Kidney (tissue), 14 donors: ENCODE results near the gene TMEM130. TPM values are rescaled to one million over a fixed set of nuclear protein-coding genes. Genes with fewer than 3 reads are reported as not detected.
"Not testable (repeated sequence)": the region's sequence is repeated elsewhere in the genome, so short reads cannot be mapped to it uniquely, and the experiment has no call there.

Source experiments
- DNase-seq, 5 donors: peaks; one replicate each; pipeline ENCODE4 v3.0.0-alpha.2; 2013 to 2020
- FAIRE-seq: peaks from 2 replicates; lab custom pipeline; 2012; peaks lifted over from hg19 to GRCh38; lab: Jason Lieb, UNC
- H3K27ac ChIP-seq, 2 donors: one replicate each; pipeline ENCODE4 v1.7.0; 2013; ENCODE audit warnings: low read depth in 2 of 2, low read length in 2 of 2, inconsistent platforms in 1 of 2
- H3K27me3 ChIP-seq: one replicate; pipeline ENCODE4 v1.7.1; 2013; ENCODE audit warnings: low read length, inconsistent platforms; ENCODE audit not compliant: control insufficient read depth, insufficient read depth
- H3K36me3 ChIP-seq, 3 donors: one replicate each; pipeline versions ENCODE4 v1.7.0 to v1.7.1; 2013; ENCODE audit warnings: low read length in 3 of 3, control low read depth in 1 of 3, inconsistent platforms in 1 of 3; ENCODE audit not compliant: insufficient read depth in 3 of 3, control insufficient read depth in 2 of 3
- H3K4me1 ChIP-seq, 3 donors: one replicate each; pipeline versions ENCODE4 v1.7.0 to v1.7.1; 2013; ENCODE audit warnings: low read length in 3 of 3, inconsistent platforms in 1 of 3, low read depth in 1 of 3; ENCODE audit not compliant: control insufficient read depth in 2 of 3, insufficient read depth in 2 of 3
- H3K4me3 ChIP-seq, 3 donors: one replicate each; pipeline versions ENCODE4 v1.7.0 to v1.8.1; 2013; ENCODE audit warnings: low read length in 3 of 3, control low read depth in 1 of 3, inconsistent platforms in 1 of 3
- H3K9ac ChIP-seq, 3 donors: one replicate each; pipeline versions ENCODE4 v1.7.0 to v1.7.1; 2013; ENCODE audit warnings: low read length in 3 of 3, control low read depth in 1 of 3, inconsistent platforms in 1 of 3
- H3K9me3 ChIP-seq, 3 donors: one replicate each; pipeline versions ENCODE4 v1.7.0 to v1.7.1; 2013; ENCODE audit warnings: low read length in 3 of 3, control low read depth in 1 of 3, inconsistent platforms in 1 of 3; ENCODE audit not compliant: control insufficient read depth in 2 of 3, insufficient read depth in 1 of 3
- intact Hi-C: fragments of 100-400 bp; cut with DNase I; formaldehyde crosslinking; loops from one replicate; pipeline ENCODE4 v1.11.1; 2022
- polyA plus RNA-seq: library from polyadenylated mRNA; stranded (reverse); fragments of 350-450 nt; fragmentation: Illumina TruSeq; extraction: RNeasy Lipid Tissue Mini Kit (QIAGEN cat#74804); gene quantifications from one replicate; pipeline ENCODE4 v1.2.3, GENCODE V29; 2014; ENCODE audit warnings: low read depth, low replicate concordance; ENCODE audit not compliant: insufficient read depth
- total RNA-seq: library from RNA; stranded (reverse); fragmentation: NEBNext Ultra II Directional; extraction: Animal tissue kit (Norgen Biotek cat#: 25700); gene quantifications from one replicate; pipeline ENCODE4 v1.2.1, GENCODE V29; 2021
- TF ChIP-seq, protein P1 (sequence below): IDR thresholded peaks from 3 replicates; pipeline ENCODE4 v1.5.1; 2012; ENCODE audit warnings: mild to moderate bottlenecking, moderate library complexity, borderline replicate concordance; ENCODE audit not compliant: insufficient read depth; ENCODE audit errors: extremely low read depth
- donor health status: control.
- donor health status: control.
- donor health status: control.
- donor health status: control.
- donor health status: control.
- donor health status: DM: yes; HTN: yes; CAD: no.
- donor health status: Normal renal cell carcinoma (clear cell type).

Gene TMEM130
- total and polyA plus RNA-seq, 2 donors from 2014 or later: 5.0 to 12.9 TPM

- Histone ChIP-seq H3K27ac (no peak overlapping the region), H3K9ac (no peak overlapping the region), H3K9me3 (peaks cover 0 to 17% (median 3%) of the 10 kb centered on the region in 3 donors), H3K4me3 (no peak overlapping the region), H3K4me1 (no peaks in the 10 kb centered on the region), H3K27me3 (no peaks in the 10 kb centered on the region), H3K36me3 (no peaks in the 10 kb centered on the region)
- no peak for FAIRE-seq
- intact Hi-C loops: no loop called here
- DNase-seq: no peak
- TF ChIP-seq, protein P1, sequence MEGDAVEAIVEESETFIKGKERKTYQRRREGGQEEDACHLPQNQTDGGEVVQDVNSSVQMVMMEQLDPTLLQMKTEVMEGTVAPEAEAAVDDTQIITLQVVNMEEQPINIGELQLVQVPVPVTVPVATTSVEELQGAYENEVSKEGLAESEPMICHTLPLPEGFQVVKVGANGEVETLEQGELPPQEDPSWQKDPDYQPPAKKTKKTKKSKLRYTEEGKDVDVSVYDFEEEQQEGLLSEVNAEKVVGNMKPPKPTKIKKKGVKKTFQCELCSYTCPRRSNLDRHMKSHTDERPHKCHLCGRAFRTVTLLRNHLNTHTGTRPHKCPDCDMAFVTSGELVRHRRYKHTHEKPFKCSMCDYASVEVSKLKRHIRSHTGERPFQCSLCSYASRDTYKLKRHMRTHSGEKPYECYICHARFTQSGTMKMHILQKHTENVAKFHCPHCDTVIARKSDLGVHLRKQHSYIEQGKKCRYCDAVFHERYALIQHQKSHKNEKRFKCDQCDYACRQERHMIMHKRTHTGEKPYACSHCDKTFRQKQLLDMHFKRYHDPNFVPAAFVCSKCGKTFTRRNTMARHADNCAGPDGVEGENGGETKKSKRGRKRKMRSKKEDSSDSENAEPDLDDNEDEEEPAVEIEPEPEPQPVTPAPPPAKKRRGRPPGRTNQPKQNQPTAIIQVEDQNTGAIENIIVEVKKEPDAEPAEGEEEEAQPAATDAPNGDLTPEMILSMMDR: no peak
Observed at GRCh38 chr7:98848918-98849317, 20.9 kb downstream of the TMEM130 start.

DNA sequence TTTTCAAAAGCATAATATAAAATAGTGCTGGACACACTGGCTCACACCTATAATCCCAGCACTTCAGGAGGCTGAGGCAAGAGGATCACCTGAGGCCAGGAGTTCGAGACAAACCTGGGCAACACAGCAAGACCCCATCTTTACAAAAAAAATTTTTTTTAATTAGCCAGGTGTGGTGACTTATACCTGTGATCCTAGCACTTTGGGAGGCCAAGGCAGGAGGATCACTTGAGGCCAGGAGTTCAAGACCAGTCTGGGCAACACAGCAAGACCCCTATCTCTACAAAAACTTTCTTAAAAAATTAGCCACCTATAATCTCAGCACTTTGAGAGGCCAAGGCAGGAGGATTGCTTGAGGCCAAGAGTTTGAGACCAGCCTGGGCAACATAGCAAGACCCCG lies 27.3 kb downstream of the TMEM130 start:
- FAIRE-seq, H3K4me3 ChIP-seq, H3K4me1 ChIP-seq, H3K36me3 ChIP-seq, H3K27me3 ChIP-seq, DNase-seq, H3K9me3 ChIP-seq, H3K27ac ChIP-seq, H3K9ac ChIP-seq: not testable (repeated sequence)
- intact Hi-C loops: loop anchor here (5.0 kb wide), 1 partner anchor 410 kb away; no protein-coding TSS in a partner anchor

DNA sequence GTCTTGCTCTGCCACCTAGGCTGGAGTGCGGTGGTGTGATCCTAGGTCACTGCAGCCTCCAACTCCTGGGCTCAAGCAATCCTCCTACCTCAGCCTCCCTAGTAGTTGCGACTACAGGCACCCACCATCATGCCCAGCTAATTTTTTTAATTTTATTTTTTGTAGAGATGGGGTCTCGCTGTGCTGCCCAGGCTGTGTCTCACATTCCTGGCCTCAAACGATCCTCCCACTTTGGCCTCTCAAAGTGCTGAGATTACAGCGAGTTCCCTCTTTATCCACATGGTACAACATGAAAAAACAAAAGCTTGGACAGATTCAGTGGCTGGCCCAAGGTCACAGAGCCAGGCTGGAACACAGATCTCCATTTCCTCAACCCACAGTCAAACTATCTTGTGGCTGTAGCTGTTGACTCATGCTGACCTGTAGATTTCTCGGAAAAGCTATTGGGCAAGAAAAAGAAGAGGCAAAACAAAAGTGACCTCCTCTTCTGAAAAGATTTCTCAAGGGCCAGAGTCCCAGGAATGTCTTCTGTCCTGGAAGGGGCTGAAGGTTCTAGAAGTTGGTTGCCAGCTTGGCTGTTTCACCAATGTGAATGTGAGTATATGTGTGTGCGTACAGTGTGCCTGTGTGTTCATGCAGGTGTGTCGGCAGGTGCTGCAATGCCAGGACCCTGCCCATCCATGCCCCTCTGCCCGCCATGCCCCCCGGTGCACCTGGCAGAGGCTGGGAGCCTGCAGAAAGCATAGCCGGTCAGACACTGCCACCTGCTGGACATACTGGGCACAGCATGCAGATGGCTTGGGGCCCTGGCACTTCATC lies 28.4 kb downstream of the TMEM130 start:
- Histone ChIP-seq H3K27ac (no peak overlapping the region), H3K9ac (no peak overlapping the region), H3K36me3 (no peaks in the 10 kb centered on the region), H3K9me3 (no peaks in the 10 kb centered on the region), H3K4me1 (no peaks in the 10 kb centered on the region), H3K27me3 (no peaks in the 10 kb centered on the region), H3K4me3 (no peak overlapping the region)
- intact Hi-C loops: loop anchor here (5.0 kb wide), 1 partner anchor 409 kb away; no protein-coding TSS in a partner anchor
- FAIRE-seq (no peak), DNase-seq (peak; percentile 47 to 82 (median 66))
- TF ChIP-seq, protein P1: peak; percentile 95

DNA sequence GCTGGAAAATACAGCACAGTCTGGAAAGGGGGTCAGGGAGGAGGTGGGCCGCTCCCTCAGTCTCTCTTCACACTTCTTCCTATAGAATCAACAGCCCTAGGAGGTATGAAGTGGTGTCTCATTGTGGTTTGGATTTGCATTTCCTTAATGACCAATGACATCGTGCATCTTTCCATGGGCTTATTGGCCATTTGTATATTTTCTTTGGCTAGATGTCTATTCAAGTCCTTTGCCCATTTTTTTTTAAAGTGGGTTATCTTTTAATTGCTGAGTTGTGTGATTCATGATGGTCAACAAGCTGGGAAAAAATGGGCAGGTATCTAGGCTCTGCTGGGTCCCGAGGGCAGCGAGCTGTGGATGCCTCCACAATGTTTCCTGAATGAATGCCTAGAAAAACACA lies 29.1 kb downstream of the TMEM130 start:
- no peak for DNase-seq
- Histone ChIP-seq H3K4me1 (no peaks in the 10 kb centered on the region), H3K36me3 (no peaks in the 10 kb centered on the region), H3K9me3 (no peaks in the 10 kb centered on the region), H3K9ac (no peak overlapping the region), H3K27me3 (no peaks in the 10 kb centered on the region), H3K27ac (no peak overlapping the region), H3K4me3 (no peak overlapping the region)
- FAIRE-seq: no peak
- intact Hi-C loops: loop anchor here (5.0 kb wide), 1 partner anchor 408 kb away; no protein-coding TSS in a partner anchor
- TF ChIP-seq, protein P1: no peak
